ENCODE results near the gene MRPL17.

MRPL17 gene

DNA sequence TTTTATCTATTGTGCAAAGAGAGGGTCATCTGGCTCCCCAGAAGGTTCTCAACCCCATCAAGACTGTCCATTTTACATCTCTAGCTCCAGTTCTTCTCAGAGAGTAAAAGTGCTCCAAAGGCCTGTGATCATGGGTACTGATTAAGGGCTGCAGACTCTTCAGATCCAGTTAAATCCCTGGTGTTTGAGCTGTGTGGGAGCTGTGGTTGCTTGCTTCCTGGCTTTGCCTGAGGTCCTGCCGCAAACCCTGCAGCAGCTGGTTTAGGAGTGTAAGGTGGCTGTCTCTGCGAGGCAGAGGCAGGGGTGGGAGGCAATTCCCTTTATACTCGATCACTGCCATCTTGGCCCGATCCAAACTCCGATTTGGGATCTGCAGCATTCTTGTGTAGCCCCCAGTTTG, 1.2 kb downstream of the MRPL17 start:
- DNase-seq = no peak

DNA sequence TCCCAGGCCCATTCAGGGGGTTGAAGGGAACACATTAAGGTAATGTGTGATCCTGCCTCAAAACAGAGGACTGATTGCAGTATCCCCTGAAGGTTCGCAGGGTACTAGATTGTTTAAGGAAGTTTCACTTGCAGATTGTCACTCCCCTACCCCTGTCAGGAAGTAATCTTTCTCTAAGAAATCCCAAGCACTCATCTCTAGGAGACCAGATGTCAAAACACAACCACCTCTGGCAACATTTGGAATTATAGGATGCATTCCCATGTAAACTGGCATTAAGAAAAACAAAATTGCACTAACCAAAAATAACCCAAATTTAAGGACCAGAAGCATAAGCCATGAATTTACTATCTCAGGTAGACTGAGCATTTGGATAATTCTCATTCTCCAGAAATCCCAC, 1.6 kb downstream of the MRPL17 start:
- DNase-seq = no peak

DNA sequence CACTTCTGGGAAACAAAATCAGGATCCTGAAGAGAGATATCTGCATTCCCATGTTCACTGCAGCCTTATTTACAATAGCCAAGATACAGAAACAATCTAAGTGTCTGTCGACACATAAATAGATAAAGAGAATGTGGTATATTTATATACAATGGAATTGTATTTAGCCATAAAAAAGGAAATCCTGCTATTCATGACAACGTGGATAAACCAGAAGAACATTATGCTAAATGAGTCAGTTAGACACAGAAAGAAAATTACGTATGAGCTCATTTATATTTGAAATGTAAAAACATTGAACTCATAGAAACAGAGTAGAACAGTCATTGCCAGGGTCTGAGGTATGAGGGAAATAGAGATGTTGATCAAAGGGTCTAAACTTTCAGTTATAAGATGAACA, 6.1 kb downstream of the MRPL17 start:
- no peak for DNase-seq

DNA sequence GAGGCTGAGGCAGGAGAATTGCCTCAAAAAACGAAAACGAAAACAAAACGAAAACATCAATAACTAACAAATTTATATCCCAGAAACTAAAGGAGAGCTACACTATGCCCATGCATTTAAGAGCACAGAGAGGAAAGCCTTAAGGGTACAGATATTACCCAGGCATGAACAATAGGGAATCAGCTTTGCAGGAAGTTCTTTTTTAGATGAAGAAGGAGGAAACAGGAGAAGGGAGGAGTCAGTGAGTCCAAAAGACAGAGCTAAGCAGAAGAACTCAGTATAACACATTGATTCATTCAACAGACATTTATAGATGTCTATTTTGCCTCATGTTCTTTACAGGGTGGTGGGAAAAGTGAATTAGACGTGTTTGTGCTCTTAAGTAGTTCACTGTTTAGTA, 8.3 kb downstream of the MRPL17 start:
- no peak for DNase-seq

DNA sequence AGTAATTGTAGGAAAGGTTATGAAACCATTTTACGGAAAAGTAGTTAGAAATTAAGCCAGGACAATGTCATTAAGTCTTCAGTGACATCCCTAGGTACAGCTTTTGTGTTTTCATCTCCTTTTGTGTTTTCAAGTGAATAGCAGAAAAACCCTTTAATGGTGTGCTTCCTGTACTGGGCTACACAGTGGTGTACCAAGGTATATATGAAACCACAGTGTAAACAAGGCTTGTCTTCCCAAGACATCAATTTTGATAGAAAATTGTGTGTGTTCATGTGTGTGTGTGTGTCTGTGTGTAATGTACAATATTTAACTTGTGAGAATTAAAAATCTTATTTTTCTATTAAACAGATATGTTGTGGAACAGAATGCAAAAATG, 8.9 kb downstream of the MRPL17 start:
- DNase-seq = no peak

DNA sequence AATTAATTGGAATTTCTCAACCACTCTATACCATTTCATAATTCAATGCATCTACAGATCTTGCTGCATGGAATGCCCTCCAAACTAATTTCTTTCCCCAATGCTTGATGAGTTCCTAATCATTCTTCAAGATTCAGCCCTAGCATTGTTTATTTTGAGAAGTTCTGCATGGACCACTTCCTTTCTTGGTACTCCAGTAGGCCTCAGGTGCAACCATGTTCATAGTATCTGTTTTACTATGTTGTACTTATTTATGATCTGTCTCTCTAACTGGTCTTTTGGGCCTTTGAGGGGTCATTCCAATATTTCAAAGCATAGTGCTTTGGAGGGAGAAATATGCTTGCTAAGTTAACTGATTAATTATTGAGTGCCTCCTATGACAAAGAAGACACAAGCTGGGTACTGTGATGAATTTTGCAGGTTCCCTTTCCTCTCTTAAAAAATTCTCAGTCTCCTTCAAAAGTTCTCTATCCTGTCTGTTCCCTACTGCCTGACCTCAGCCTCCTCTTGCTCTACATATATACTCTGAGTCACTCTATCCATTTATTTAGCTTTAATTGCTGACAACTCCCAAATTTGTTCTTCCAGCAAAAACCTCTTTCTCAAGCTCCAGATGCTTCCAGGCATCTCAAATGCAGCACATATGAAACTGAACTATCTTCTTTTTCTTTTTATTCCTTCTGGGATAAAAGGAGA, 9.5 kb downstream of the MRPL17 start:
- no peak for DNase-seq

DNA sequence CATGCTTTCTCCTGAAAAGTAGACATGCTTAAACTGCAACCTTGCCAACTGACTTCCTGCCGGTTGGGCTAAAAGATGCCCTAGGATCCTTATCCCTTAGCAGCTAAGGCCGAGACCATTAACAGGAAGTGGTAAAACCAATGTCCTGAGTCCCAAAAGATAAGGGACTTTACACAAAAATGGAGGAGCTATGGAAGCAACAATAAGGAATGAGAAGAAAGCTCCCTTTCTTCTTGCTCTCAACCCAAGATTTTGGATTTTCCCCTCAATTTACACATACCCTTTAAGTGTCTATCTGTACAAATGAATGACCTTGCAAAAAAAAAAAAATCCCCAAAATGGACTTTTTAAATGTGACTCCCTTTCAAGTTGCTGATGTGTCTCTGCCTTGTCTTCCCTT, 11.1 kb downstream of the MRPL17 start:
- DNase-seq = no peak

DNA sequence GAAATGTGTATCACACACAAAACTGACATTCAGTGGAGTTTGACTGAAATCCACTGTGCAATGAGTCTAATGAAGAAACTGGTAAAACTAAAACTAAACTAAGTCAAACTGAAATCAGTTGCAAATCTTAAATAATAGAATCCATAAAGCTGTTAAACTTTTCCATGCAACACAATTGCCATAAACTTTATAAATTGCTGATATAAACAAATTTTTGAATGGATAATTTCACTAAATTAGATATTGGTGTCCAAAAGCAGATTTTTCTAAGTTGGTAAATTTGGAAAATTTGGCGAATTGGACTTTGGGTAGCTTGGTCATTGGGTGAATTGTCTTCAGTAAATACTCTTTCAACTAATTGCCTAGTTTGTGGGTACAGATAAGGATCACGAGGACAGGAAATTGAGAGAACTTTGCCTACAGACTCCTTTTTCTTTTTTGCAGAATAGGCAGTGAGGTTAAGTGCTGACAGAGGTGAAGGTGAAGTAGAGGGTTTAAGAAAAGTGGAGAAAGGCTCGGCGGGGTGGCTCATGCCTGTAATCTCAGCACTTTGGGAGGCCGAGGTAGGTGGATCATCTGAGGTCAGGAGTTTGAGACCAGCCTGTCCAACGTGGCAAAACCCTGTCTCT, 12.8 kb downstream of the MRPL17 start:
- no peak for DNase-seq

DNA sequence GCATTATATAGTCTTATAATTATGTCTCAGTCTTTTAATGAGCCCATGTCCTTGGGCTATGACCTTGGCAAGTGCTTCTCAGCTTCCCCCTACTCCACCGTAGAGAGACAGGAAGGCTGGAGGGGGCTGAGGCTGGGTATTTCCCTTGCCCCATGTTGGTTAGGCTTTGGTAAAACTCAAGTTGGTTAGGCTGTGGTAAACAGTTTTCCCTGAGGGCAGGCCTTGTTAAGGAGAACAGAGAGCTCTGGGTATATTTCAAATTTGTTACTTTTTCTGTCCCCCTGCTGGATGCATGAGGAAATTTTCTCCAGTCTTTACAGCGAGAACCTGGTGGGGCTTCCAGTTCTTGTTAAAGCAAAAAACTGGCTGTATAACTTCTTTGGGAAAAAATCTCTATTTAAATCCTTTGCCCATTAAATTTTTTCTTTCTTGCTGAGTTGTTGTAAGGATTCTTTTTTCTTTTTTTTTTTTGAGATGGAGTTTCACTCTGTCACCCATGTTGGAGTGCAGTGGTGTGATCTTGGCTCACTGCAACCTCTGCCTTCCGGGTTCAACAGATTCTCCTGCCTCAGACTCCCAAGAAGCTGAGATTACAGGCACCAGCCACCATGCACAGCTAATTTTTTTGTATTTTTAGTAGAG, 15.3 kb downstream of the MRPL17 start:
- no peak for DNase-seq

DNA sequence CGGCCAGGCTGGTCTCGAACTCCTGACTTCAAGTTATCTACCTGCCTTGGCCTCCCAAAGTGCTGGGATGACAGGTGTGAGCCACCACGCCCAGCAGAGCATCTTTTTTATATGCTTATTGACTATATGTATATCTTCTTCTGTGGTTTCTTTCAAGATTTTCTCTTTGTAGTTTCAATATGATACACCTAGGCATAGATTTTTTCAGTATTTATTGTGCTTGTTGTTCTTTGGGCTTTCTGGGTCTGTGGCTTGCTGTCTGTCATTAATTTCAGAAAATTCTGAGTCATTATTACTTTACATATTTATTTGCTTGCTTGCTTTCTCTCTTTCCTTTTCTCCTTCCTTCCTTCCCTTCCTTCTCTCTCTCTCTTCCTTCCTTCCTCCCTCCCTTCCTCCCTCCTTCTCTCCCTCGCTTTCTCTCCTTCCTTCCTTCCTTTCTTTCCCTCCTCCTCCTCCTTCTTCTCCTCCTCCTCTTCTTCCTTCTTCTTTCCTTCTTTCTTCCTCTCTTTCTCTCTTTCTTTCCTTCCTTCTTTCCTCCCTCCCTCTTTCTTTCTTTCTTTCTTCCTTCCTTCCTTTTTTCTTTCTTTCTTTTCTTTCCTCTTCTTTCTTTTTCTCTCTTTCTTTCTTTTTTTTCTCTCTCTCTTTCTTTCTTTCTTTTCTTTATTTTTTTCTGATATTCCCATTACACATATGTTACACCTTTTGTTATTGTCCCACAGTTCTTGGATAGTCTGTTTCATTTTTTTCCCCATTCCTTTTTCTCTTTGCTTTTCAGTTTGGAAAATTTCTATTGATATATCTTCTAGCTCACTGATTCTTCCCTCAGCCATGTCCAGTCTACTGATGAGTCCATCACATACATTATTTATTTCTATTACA, 16.6 kb downstream of the MRPL17 start:
- DNase-seq = no peak

DNA sequence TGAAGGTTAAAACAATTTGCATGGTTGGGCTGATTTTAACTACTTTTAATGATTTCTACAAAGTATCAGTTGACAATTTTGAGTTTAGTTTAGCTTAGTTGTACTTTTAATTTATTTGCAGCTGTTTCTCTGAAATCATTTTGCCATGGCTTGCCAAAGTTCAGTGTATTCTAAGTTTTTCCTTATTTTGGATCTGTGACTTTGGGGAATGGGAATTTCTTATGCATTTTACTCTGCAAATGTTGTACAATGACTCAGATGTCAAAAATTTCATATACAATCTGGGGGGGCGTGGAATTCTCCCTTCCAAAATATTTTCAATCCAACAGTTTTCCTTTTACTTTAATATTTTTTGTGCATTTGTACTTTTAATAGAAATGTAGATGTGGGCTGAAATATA, 18.6 kb downstream of the MRPL17 start:
- no peak for DNase-seq

DNA sequence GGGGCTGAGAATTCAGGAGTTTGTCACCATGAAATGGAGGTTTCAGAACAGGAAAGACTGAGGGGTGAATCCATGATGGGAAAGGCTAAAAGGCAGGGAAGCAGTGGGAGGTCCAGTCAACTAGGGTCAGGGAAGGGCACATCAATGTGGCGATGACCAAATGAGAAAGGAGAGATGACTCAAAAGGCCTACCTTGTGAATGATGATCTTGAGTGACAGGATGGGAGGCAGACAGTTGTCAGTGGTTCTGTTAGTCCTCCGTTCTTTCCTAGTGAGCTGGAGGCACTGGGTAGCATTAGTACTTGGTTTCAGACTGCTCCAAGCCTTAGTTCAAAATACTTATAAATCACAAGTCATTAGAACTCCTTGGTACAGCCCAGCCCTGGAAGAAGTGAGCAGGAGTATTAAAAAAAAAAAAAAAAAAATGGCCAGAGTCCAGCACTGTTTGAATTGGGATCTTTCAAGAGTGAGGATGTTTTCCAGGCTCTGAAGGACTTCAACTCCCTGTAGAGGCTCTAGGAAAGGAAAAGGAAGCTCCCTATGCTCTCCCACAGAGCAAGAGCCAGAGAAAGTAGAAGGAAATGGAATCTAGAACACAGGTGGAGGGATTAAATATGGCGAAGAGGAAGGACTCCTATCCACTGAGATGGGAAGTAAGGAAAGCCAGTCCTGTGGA, 19.2 kb downstream of the MRPL17 start:
- DNase-seq = no peak

DNA sequence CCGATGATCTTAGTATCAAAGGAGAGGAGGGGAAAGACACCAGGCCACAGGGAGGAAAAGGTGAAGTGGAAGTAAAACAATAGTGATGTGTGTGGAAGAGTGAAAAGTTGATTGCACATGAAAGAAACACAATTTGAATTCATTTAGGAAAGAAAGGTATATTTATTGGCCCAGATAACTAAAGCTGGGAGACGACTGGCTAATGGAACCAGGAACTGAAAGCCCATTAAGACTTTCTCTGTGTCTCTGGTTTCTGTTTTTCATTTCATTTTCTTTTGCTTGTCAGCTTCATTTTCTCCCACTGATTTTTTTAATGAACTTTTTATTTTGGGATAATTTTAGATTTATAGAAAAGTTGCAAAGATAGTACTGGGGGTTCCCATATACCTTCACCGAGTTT, 22.4 kb downstream of the MRPL17 start:
- no peak for DNase-seq

DNA sequence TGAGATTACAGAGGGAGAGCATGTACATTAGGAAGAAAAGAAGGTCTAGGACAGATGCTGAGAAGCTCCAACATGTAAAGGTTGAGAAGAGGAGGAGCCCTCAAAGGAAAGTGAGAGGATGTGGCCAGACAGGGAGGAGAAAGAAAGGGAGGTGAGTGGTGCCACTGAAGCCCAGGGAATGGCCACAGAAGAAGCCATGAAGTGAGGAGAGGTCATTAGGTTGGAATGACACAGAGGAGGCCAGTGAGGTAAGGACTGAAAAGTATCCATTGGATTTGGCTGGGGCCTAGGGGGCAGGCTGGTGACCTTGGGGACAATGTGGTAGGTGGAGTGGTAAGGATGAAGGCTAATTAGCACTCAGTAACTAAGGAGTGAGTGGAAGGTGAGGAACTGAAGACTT, 24.5 kb downstream of the MRPL17 start:
- DNase-seq = no peak

DNA sequence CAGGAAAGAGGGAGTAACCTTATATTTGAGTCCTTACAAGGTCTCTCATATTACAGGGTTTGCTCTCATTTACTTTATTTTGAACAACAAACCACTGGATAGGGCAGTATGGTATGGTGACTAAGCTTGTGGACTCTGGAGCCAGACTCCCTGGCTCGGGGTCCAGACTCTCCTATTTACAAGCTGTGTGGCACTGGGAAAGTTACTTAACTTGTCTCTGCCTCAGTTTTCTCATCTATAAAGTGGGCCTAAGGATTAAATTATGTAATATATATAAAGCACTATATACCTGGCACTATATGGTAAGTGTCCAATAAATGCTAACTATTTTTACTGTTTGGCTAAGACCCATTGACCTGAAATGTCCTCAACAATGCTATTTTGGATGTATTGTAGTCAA, 25.8 kb downstream of the MRPL17 start:
- DNase-seq = no peak

DNA sequence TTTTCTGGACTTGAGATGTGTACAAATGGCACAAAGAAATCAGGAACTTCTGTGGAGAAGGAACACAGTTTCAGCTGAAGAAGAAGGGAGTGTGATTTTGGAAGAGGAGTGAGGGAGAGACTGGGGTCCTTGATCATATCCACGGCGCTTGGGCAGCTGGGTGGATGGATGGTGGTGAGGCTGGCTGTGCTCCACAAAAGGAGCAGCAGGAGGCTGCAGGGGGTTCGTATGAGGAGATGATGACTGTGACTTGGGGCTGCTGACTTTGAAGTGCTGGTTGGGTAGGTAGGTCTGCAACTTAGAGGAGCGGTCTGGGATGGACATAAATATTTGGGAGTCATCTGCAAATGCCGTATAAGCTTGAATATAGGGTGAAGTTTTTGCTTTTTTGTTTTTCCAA, 26.2 kb downstream of the MRPL17 start:
- no peak for DNase-seq

DNA sequence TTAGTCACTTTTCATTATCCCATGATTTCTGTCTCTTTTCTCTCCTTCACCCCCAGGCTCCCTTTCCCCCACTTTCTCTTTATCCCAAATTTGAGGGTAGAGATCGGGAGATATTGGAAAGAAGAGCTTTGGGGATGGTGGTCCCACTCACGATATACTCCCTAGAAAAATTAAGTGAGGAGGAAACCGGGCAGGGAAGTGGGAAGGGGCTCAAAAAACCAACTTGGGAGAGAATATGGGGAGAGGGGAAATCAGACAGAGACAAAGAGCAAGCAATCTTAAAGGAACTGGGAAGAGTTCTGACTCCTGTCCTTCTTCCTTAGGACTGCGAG, 26.6 kb downstream of the MRPL17 start:
- no peak for DNase-seq

DNA sequence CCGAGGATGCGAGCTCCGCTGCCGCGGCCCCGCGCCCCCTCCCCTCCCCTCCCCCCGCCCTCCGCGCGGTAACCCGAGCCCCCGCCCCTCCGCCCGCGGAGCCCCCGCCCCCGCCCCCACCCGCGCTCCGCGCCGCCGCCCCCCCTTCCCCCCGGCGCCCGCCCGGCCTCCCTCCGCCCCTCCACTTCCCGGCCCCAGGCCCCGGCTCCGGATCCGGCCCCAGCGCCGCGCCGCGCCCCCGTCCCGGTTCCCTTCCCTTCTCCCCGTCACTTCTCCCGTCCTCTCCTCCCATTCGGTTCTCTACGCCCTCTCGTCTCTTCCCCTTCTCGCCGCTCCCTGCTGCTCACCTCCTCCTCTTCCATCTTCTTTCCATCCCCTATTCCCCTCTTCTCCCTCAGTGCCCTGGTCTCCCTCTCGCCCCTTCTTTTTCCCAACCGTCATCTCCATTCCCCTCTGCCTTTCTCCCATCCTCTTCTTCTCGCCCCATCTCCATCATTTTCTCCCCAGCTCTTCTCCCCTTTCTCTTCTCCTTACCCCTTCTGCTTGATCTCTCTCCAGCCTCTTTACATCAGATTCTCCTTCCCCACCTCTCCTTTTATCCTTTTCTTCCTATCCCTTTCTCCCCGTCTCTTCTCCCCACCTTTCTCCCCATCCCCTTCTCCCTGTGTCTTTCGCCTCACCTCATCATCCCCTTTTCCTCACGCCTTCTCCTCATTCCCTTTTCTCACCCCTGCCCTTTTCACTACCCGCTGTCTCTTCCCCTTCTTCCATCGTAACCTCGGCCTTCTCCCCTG, 27.2 kb downstream of the MRPL17 start, which contains the start of gene DCHS1:
DCHS1 (minus strand) TSS at position 20 of the 794 bp plus-strand sequence. CDS start 14,196 bp downstream, outside the sequence.
- DNase-seq = no peak

DNA sequence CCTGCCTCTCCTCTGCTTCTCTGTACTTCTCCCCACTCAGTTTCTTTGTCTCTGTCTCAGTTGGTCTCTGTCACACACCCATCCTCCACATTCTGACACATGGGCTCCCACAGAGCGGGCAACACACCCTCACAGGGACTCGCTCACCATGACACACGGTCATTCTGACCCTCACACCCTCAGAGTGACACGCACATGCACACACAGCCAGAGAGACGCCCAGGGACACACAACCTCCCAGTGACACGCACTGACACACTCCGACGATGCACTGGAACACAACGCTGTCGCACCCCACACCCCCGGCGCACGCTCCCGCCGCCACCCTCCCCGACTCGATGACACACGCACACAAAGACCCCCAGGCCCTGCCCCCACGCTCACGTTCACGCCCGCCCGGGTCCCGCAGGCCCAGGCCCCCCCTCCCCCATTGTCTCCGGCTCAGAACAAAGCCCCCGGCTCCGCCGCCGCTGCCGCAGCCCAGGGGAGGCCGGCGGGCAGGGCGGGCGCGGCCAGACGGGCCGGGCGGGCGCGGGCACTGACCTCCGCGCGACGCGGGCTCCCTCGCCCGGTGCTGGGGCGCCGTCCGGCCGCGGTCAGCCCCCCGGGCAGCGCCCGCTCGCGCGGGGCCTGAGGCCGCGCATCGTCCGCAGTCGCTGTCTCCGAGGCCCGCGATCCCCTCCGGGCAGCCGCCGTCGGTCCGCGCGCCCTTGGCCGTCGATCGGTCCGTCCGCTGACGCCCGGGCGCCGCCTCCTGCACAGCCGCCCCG, 27.9 kb downstream of the MRPL17 start:
- peak; percentile 23 for DNase-seq

DNA sequence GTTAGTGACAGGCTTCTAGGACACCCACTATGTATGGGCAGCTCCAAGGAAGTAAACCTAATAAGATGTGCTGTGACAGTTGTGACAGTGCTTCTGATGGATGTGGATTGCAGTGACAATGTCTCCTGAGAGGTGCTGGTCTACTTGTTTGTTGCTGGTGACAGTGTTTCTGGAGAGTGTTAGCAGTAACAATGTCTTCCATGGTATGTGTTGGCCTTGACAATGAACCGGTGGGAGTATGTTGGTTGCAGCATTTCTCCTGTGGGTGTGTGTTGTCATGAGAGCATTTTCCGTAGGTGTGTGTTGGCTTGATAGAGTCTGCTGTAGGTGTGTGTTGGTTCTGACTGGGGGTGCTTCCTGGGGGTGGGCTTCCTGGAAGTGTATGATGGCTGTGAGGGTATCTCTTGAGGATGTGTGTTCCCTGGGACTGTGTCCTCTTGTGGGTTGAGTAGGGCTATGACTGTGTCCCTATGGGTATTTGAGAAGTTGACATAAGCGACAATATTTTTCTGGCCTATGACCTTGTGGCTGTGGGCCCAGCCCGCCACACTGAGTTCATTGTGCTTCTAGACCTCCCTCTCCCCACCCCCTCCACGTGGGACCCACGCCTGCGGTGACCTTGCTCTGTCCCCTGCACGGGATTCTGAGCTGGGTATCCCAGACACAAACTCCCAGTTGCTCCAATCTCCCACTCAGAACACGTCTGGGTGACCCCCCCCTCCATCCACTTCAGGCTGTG, 28.7 kb downstream of the MRPL17 start:
- DNase-seq = no peak

DNA sequence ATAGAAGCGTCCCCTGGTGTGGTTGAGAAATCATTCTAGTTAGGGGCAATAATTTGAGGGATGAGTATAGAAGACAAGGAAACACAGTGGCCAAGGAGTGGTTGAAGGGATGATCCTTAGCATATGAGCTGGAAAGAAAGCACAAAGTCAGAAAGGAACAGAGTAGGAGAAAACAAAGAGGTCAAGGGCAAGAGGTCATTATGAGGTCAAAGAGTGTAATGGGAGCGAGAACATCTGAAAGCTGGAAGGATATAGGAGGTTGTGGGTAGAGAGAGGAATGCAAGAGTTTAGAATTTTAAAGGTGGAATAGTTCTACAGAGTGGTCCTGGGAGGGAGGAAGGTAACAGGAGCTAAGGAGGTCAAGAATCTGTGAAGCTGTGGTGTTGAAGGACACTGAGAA, 29.5 kb downstream of the MRPL17 start:
- no peak for DNase-seq

Measured in amniotic stem cell (primary cell).